ENCODE data around the gene ZNF600. TPM values are rescaled to one million over a fixed set of nuclear protein-coding genes. Genes with fewer than 3 reads are reported as not detected.
"Not testable (repeated sequence)": the region's sequence is repeated elsewhere in the genome, so short reads cannot be mapped to it uniquely, and the experiment has no call there.

Gene ZNF600
- total and polyA plus RNA-seq, 2 donors: 7.1 to 17.3 TPM

DNA sequence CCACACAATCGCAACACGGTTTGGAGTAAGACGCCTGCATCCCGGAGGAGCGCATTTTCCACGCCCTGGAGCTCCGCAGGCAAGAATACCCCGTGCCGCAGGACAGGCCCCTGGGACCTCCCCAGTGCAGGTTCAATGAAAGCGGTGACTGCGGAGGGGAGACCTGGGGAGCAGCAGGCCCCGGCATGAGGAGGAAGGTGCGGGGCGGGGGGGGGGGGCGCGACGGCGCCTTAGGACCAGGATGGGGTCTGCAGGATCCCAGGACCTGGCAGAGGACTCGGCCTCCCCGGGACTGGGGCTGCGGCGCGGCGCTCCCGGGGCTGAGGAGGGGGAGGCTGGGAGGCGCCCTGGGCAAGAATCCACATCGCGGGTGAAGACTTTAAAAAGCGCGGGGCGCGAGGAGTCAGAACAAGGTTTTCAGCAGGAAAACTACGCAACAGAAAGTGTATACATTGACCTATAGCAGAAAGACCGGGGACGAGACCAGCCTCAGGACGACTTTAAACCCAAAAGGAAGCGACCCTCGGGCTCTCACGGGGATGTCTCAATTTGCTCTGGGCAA is 52.2 kb downstream of the ZNF600 start:
- no peaks in the 10 kb centered on the region for H3K36me3 ChIP-seq (ENCODE audit: control insufficient read depth in 2 of 2, insufficient read depth in 2 of 2, low read length in 1 of 2)
- H3K4me3 ChIP-seq (ENCODE audit: low read length in 2 of 2): peak overlapping the region; percentile 80 to 90
- H3K9me3 ChIP-seq (ENCODE audit: control insufficient read depth in 2 of 2, insufficient read depth in 1 of 2, low read length in 1 of 2): peaks cover 0 to 15% of the 10 kb centered on the region in 2 donors
- H3K27ac ChIP-seq (ENCODE audit: low read depth in 1 of 2, low read length in 1 of 2): peak overlapping the region; percentile 90 to 95
- no peak for DNase-seq (ENCODE audit: low read depth in 6 of 9, low spot score in 9 of 9)
- H3K4me1 ChIP-seq (ENCODE audit: control insufficient read depth in 2 of 2, insufficient read depth in 2 of 2, low read length in 2 of 2): peaks cover 0 to 4% of the 10 kb centered on the region in 2 donors
- WGBS: under 1% methylated on average over 39 of the region's 39 CpGs
- H3K27me3 ChIP-seq (ENCODE audit: control insufficient read depth in 2 of 2, insufficient read depth in 1 of 2, low read length in 1 of 2): no peaks in the 10 kb centered on the region

DNA sequence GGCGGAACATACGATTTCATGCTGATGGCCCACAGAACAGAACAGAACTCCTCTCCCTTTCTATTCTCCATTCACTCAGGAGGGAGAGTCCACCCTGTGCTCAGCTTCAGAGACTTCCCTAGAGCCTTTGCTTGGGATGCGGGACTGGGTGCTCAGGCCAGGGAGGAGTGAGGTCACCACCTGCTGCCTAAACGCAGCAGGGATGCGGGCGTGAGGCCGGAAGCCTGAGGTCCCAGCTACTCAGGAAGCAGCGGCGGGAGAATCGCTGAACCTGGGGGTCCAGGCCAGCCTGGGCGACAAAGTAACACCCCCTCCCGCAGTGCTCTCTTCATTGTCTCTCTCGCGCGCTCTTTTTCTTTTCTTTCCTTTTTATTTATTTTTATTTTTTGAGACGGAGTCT is 60.5 kb downstream of the ZNF600 start:
- peaks cover 4 to 14% of the 10 kb centered on the region in 2 donors for H3K9me3 ChIP-seq (ENCODE audit: control insufficient read depth in 2 of 2, insufficient read depth in 1 of 2, low read length in 1 of 2)
- not testable (repeated sequence) for H3K27ac ChIP-seq (ENCODE audit: low read depth in 1 of 2, low read length in 1 of 2); H3K4me3 ChIP-seq (ENCODE audit: low read length in 2 of 2); H3K4me1 ChIP-seq (ENCODE audit: control insufficient read depth in 2 of 2, insufficient read depth in 2 of 2, low read length in 2 of 2); DNase-seq (ENCODE audit: low read depth in 6 of 9, low spot score in 9 of 9); H3K27me3 ChIP-seq (ENCODE audit: control insufficient read depth in 2 of 2, insufficient read depth in 1 of 2, low read length in 1 of 2)
- peaks cover 15 to 43% of the 10 kb centered on the region in 2 donors for H3K36me3 ChIP-seq (ENCODE audit: control insufficient read depth in 2 of 2, insufficient read depth in 2 of 2, low read length in 1 of 2)
- 98% methylated on average over 16 of the region's 16 CpGs for WGBS

DNA sequence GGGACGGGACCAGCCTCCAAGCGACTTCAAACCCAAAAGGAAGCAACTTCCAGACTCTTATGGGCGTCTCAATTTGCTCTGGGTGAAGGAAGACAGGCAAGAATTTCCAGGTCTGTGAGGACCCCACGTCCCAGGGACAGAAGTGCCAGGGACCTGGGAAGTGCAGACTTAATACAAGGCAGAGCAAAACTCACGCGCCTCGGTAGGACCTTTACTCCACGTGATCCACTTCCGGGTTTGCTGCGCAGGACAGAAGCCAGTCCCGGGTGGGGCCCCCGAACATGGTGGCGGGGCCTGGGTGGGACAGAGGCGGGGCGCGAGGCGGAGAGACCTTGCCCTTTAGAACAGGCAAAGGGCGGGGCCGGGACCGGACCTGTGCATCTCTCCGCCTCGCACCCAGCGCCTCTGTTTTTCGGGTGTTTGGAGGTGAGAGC is 61.0 kb downstream of the ZNF600 start:
- no peaks in the 10 kb centered on the region for H3K4me1 ChIP-seq (ENCODE audit: control insufficient read depth in 2 of 2, insufficient read depth in 2 of 2, low read length in 2 of 2)
- H3K27me3 ChIP-seq (ENCODE audit: control insufficient read depth in 2 of 2, insufficient read depth in 1 of 2, low read length in 1 of 2): no peaks in the 10 kb centered on the region
- WGBS: 98% methylated on average over 24 of the region's 24 CpGs
- no peak for DNase-seq (ENCODE audit: low read depth in 6 of 9, low spot score in 9 of 9)
- H3K36me3 ChIP-seq (ENCODE audit: control insufficient read depth in 2 of 2, insufficient read depth in 2 of 2, low read length in 1 of 2): peaks cover 15 to 48% of the 10 kb centered on the region in 2 donors
- H3K27ac ChIP-seq (ENCODE audit: low read depth in 1 of 2, low read length in 1 of 2): no peak overlapping the region
- peaks cover 6 to 18% of the 10 kb centered on the region in 2 donors for H3K9me3 ChIP-seq (ENCODE audit: control insufficient read depth in 2 of 2, insufficient read depth in 1 of 2, low read length in 1 of 2)
- no peak overlapping the region for H3K4me3 ChIP-seq (ENCODE audit: low read length in 2 of 2)

DNA sequence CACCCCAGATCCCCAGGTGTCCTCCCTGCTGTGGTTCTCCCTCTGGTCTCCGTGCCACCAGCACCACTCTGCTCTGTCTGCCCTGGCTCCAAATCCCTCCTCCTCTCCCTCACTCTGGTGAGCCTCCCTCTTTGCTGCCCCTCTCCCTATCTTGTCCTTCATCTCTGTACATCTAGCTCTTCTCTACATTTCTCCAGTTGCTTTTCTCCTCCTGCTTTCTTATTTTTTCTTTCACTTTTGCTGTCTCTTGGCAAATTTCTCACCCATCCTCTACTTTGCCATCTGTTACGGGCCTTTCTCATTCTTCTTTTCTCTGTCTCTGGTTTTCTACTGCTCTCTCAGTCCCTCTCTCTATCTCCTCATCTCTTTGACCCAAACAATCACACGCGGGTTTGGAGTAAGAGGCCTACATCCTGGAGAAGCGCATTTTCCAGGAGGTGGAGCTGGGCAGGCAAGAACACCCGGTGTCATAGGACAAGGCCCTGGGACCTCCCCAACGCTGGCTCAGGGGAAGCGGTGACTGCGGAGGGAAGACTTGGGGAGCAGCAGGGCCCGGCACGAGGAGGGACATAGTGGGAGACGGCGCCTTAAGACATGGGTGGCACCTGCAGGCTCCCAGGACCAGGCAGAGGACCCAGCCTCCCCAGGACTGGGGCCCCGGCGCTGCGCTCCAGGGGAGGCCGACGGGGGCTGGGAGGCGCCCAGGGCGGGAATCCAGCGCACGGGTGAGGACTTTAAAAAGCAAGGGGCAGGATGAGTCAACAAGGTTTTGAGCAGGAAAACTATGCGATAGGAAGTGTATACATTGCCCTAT is 61.7 kb downstream of the ZNF600 start:
- 97% methylated on average over 23 of the region's 23 CpGs for WGBS
- Histone ChIP-seq H3K4me1 (ENCODE audit: control insufficient read depth in 2 of 2, insufficient read depth in 2 of 2, low read length in 2 of 2) (no peaks in the 10 kb centered on the region), H3K27me3 (ENCODE audit: control insufficient read depth in 2 of 2, insufficient read depth in 1 of 2, low read length in 1 of 2) (no peaks in the 10 kb centered on the region), H3K36me3 (ENCODE audit: control insufficient read depth in 2 of 2, insufficient read depth in 2 of 2, low read length in 1 of 2) (peaks cover 15 to 51% of the 10 kb centered on the region in 2 donors), H3K9me3 (ENCODE audit: control insufficient read depth in 2 of 2, insufficient read depth in 1 of 2, low read length in 1 of 2) (peaks cover 7 to 23% of the 10 kb centered on the region in 2 donors), H3K27ac (ENCODE audit: low read depth in 1 of 2, low read length in 1 of 2) (no peak overlapping the region), H3K4me3 (ENCODE audit: low read length in 2 of 2) (no peak overlapping the region)
- no peak for DNase-seq (ENCODE audit: low read depth in 6 of 9, low spot score in 9 of 9)

DNA sequence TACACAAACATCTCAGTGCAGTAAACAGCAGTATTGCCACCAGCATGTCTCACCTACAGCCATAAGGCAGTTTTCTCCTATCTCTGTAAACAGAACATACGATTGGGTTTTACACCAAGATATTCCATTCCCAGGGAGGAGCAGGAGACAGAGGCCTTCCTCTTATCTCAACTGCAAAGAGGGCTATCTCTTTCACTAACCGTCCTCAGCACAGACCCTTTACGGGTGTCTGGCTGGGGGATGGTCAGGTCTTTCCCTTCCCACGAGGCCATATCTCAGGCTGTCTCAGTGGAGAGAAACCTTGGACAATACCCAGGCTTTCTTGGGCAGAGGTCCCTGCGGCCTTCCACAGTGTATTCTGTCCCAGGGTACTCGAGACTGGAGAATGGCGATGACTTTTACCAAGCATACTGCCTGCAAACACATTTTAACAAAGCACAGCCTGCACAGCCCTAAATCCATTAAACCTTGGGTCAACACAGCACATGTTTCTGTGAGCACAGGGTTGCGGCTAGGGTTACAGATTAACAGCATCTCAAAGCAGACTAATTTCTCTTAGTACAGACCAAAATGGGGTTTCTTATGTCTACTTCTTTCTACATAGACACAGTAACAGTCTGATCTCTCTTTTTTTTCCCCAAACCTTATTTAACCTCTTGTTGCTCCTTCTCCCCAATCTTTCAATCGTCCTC is 62.5 kb downstream of the ZNF600 start:
- H3K4me3 ChIP-seq (ENCODE audit: low read length in 2 of 2); H3K4me1 ChIP-seq (ENCODE audit: control insufficient read depth in 2 of 2, insufficient read depth in 2 of 2, low read length in 2 of 2); H3K27me3 ChIP-seq (ENCODE audit: control insufficient read depth in 2 of 2, insufficient read depth in 1 of 2, low read length in 1 of 2); DNase-seq (ENCODE audit: low read depth in 6 of 9, low spot score in 9 of 9); H3K27ac ChIP-seq (ENCODE audit: low read depth in 1 of 2, low read length in 1 of 2): not testable (repeated sequence)
- 97% methylated on average over 9 of the region's 9 CpGs for whole genome bisulfite sequencing
- H3K9me3 ChIP-seq (ENCODE audit: control insufficient read depth in 2 of 2, insufficient read depth in 1 of 2, low read length in 1 of 2): peaks cover 7 to 23% of the 10 kb centered on the region in 2 donors
- peaks cover 15 to 51% of the 10 kb centered on the region in 2 donors for H3K36me3 ChIP-seq (ENCODE audit: control insufficient read depth in 2 of 2, insufficient read depth in 2 of 2, low read length in 1 of 2)

DNA sequence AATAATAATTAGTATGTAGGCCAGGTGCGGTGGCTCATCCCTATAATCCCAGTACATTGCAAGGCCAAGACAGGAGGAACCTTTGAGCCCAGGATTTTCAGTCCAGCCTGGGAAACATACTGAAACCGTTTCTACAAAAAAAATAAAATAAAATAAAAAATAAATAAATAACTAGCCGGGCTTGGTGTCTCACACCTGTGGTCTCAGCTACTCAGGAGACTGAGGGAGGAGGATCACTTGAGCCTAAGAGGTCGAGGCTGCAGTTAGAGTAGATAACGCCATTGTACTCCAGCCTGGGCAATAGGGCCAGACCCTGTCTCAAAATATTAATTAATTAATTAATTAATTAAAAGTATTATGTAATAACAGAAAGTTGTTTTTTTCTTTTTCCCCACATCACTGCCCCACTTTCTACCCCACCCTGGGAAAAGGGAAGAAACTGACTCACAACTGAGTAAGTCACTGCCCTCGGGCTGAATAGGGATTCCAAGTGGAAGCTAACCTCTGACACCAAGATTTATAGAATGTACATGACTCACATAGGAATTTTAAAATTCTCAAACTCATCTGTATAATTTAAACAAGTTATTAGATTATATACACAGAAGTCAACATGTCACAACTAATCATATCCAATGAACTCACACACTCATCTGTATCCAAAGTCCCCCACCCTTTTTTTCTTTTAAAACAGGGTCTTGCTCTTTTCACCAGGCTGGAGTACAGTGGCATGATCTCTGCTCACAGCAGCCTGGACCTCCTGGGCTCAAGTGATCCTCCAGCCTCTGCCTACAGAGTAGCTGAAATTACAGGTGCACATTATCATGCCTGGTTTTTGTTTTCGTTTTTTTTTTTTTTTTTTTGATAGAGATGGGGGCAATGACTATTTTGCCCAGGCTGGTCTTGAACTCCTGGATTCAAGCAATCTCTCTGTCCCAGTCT is 64.3 kb downstream of the ZNF600 start:
- H3K27me3 ChIP-seq (ENCODE audit: control insufficient read depth in 2 of 2, insufficient read depth in 1 of 2, low read length in 1 of 2): no peaks in the 10 kb centered on the region
- peaks cover 14 to 44% of the 10 kb centered on the region in 2 donors for H3K36me3 ChIP-seq (ENCODE audit: control insufficient read depth in 2 of 2, insufficient read depth in 2 of 2, low read length in 1 of 2)
- no peak for DNase-seq (ENCODE audit: low read depth in 6 of 9, low spot score in 9 of 9)
- H3K4me3 ChIP-seq (ENCODE audit: low read length in 2 of 2): no peak overlapping the region
- WGBS: 95% methylated on average over 7 of the region's 7 CpGs
- H3K27ac ChIP-seq (ENCODE audit: low read depth in 1 of 2, low read length in 1 of 2): no peak overlapping the region
- no peaks in the 10 kb centered on the region for H3K4me1 ChIP-seq (ENCODE audit: control insufficient read depth in 2 of 2, insufficient read depth in 2 of 2, low read length in 2 of 2)
- peaks cover 7 to 23% of the 10 kb centered on the region in 2 donors for H3K9me3 ChIP-seq (ENCODE audit: control insufficient read depth in 2 of 2, insufficient read depth in 1 of 2, low read length in 1 of 2)

DNA sequence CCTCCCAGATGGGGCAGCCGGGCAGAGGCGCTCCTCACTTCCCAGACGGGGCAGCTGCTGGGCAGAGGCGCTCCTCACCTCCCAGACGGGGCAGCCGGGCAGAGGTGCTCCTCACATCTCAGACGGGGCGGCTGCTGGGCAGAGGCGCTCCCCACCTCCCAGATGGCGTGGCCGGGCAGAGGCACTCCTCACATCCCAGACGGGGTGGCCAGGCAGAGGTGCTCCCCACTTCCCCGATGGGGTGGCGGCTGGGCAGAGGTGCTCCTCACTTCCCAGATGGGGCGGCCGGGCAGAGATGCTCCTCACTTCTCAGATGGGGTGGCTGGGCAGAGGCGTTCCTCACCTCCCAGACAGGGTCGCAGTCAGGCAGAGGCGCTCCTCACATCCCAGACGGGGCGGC is 66.0 kb downstream of the ZNF600 start:
- H3K36me3 ChIP-seq (ENCODE audit: control insufficient read depth in 2 of 2, insufficient read depth in 2 of 2, low read length in 1 of 2): peaks cover 7 to 37% of the 10 kb centered on the region in 2 donors

DNA sequence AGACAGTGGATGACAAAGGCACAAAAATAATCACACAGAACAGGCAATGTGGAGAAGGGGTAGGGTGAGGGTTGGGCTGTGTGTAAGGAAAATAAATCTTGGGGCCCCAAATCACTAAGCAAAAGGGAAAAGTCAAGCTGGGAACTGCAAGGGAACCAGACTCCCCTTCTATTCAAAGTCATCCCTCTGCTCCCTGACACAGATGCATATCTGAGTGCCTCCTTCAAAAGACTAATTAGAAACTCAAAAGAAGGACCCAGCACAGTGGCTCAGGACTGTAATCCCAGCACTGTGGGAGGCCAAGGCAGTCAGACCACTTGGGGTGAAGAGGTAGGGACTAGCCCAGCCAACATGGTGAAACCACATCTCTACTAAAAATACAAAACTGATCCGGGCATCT is 70.1 kb downstream of the ZNF600 start:
- Histone ChIP-seq H3K4me3 (ENCODE audit: low read length in 2 of 2) (no peak overlapping the region), H3K27ac (ENCODE audit: low read depth in 1 of 2, low read length in 1 of 2) (no peak overlapping the region), H3K36me3 (ENCODE audit: control insufficient read depth in 2 of 2, insufficient read depth in 2 of 2, low read length in 1 of 2) (peaks cover 18 to 33% of the 10 kb centered on the region in 2 donors), H3K9me3 (ENCODE audit: control insufficient read depth in 2 of 2, insufficient read depth in 1 of 2, low read length in 1 of 2) (peaks cover 7 to 13% of the 10 kb centered on the region in 2 donors), H3K4me1 (ENCODE audit: control insufficient read depth in 2 of 2, insufficient read depth in 2 of 2, low read length in 2 of 2) (no peaks in the 10 kb centered on the region), H3K27me3 (ENCODE audit: control insufficient read depth in 2 of 2, insufficient read depth in 1 of 2, low read length in 1 of 2) (no peaks in the 10 kb centered on the region)
- no peak for DNase-seq (ENCODE audit: low read depth in 6 of 9, low spot score in 9 of 9)
- 97% methylated on average over 1 of the region's 1 CpG for WGBS

More for the DNA sequence above, 66.0 kb downstream of the ZNF600 start:
- H3K4me3 ChIP-seq (ENCODE audit: low read length in 2 of 2); H3K27ac ChIP-seq (ENCODE audit: low read depth in 1 of 2, low read length in 1 of 2); H3K4me1 ChIP-seq (ENCODE audit: control insufficient read depth in 2 of 2, insufficient read depth in 2 of 2, low read length in 2 of 2); DNase-seq (ENCODE audit: low read depth in 6 of 9, low spot score in 9 of 9); H3K27me3 ChIP-seq (ENCODE audit: control insufficient read depth in 2 of 2, insufficient read depth in 1 of 2, low read length in 1 of 2): not testable (repeated sequence)
- peaks cover 7 to 20% of the 10 kb centered on the region in 2 donors for H3K9me3 ChIP-seq (ENCODE audit: control insufficient read depth in 2 of 2, insufficient read depth in 1 of 2, low read length in 1 of 2)
- 99% methylated on average over 21 of the region's 21 CpGs for WGBS
